Endodermal cell (in vitro differentiated cells): ENCODE measurements around the gene SYNGR4. TPM values are rescaled to one million over a fixed set of nuclear protein-coding genes. Genes with fewer than 3 reads are reported as not detected.

ENCODE experiments used
- DNase-seq: peaks from one replicate; pipeline ENCODE4 v3.0.0-alpha.2; 2017
- H3K27ac ChIP-seq: 2 replicates; pipeline ENCODE4 v1.5.1; 2013; ENCODE audit warnings: mild to moderate bottlenecking, low read depth, low read length, moderate library complexity
- H3K27me3 ChIP-seq: 2 replicates; pipeline ENCODE4 v1.6.1; 2013; ENCODE audit warnings: mild to moderate bottlenecking, low read length, moderate library complexity; ENCODE audit not compliant: insufficient read depth, control insufficient read depth, poor library complexity, severe bottlenecking
- H3K36me3 ChIP-seq: 2 replicates; pipeline ENCODE4 v1.7.0; 2013; ENCODE audit warnings: mild to moderate bottlenecking, low read length, moderate library complexity; ENCODE audit not compliant: control insufficient read depth, insufficient read depth
- H3K4me1 ChIP-seq: one replicate; pipeline ENCODE4 v1.7.0; 2013; ENCODE audit warnings: low read length; ENCODE audit not compliant: control insufficient read depth, insufficient read depth
- H3K4me3 ChIP-seq: 2 replicates; pipeline ENCODE4 v1.5.1; 2013; ENCODE audit warnings: mild to moderate bottlenecking, low read length, moderate library complexity
- H3K9ac ChIP-seq: 2 replicates; pipeline ENCODE4 v1.6.1; 2013; ENCODE audit warnings: mild to moderate bottlenecking, low read length, moderate library complexity; ENCODE audit not compliant: poor library complexity, severe bottlenecking; ENCODE audit errors: extremely low read depth
- H3K9me3 ChIP-seq: 2 replicates; pipeline ENCODE4 v1.6.1; 2013; ENCODE audit warnings: mild to moderate bottlenecking, low read length, moderate library complexity; ENCODE audit not compliant: control insufficient read depth
- H3K27ac Mint-ChIP-seq: 2 replicates; pipeline ENCODE4 v1.8.0; 2020; ENCODE audit warnings: mixed read lengths
- H3K27me3 Mint-ChIP-seq: 2 replicates; pipeline ENCODE4 v1.8.0; 2021; ENCODE audit warnings: mild to moderate bottlenecking, mixed read lengths; ENCODE audit not compliant: insufficient read depth
- H3K36me3 Mint-ChIP-seq: 2 replicates; pipeline ENCODE4 v1.8.0; 2020; ENCODE audit warnings: low read depth, mixed read lengths
- H3K4me1 Mint-ChIP-seq: 2 replicates; pipeline ENCODE4 v1.8.0; 2020; ENCODE audit warnings: mixed read lengths
- H3K4me3 Mint-ChIP-seq: 2 replicates; pipeline ENCODE4 v1.8.0; 2020; ENCODE audit warnings: mild to moderate bottlenecking, moderate library complexity, mixed read lengths
- H3K9me3 Mint-ChIP-seq: 2 replicates; pipeline ENCODE4 v1.8.0; 2020; ENCODE audit warnings: mild to moderate bottlenecking, mixed read lengths
- WGBS, 2 experiments: methylation state at CpG; one replicate each; pipeline versions ENCODE4 v1.1.5 to v1.1.7; 2013; ENCODE audit warnings: missing lambda C conversion rate in 2 of 2, mixed read lengths in 1 of 2; ENCODE audit not compliant: insufficient coverage in 1 of 2, insufficient read length in 1 of 2; 5-methylcytosine and 5-hydroxymethylcytosine counted together
- total RNA-seq, 2 donors: library from RNA; stranded (reverse); fragmentation: NEBNext Ultra II Directional in 1 of 2; extraction: Animal tissue kit (Norgen Biotek cat#: 25700) in 1 of 2; gene quantifications; 2 replicates in 1 of 2; 3 replicates in 1 of 2; pipeline ENCODE4 v1.2.1, GENCODE V29; 2021
- TF ChIP-seq, protein P1 (sequence below): fragments of 200-600 bp; sonication (generic); conservative IDR thresholded peaks from 2 replicates; pipeline ENCODE4 v1.5.0; 2021; ENCODE audit warnings: antibody characterized with exemption, mild to moderate bottlenecking

The SYNGR4 gene
- total RNA-seq, 2 donors from 2014 or later, result not detected

DNA sequence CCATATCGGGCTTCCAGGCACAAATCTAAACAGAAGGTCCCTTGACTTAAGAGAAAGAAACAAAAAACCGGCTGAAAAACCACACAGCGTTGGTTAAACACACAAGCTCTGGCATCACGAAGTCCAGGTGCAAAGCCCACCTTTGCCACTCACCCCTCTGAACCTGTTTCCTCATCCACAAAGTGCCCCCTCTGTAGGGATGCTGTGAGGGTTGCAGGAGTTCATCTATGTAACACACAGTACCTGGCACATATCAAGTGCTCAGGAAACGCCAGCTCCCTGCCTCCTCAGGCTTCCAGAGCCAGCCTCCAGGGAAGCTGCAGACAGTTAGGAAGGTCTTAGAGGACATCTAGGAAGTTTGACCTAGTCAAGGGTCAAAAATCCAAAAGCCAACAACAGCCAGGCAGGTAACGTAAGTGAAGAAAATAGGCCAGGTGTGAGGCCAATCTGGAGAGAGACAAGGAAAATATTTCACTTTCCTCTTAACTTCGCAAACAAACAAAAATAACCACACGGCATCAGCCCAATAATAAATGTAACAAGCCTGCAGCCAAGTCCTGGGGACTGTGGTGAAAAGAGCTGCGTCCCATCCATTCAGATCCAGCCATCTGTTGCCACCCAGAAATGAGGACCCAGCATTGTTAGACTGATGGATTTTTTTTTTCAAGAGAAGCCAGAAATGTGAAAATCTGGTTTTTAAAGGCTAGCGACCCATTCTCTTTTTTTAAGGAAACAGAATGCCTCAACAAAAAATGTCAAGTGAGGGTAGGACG is 17.2 kb downstream of the SYNGR4 start:
- H3K9ac ChIP-seq, result no peak overlapping the region
- no peaks in the 10 kb centered on the region for H3K9me3 Mint-ChIP-seq

DNA sequence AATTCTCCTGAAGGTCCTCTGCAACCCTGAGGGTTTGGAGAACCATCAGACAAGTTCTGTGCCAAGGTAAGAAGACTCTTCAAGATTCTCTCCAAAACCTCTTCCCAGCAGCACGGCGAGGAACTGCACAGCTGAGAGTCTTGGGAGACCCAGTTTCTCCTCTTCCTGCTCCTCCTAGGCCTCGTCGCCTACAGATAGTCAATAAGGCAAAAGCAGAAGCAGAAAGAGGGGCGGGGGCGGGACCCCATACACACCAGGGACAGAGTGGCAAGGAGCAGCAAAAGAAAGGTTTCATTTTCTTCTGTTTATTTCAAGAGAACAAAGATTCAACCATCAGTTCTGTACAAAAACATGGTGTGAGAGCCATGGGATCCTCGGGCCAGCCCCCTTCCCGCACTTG is 18.1 kb downstream of the SYNGR4 start:
- Histone ChIP-seq H3K27me3 (no peaks in the 10 kb centered on the region), H3K27ac (no peak overlapping the region), H3K9me3 (no peaks in the 10 kb centered on the region), H3K4me3 (no peak overlapping the region), H3K36me3 (peaks cover 54% of the 10 kb centered on the region), H3K9ac (no peak overlapping the region), H3K4me1 (no peaks in the 10 kb centered on the region)
- H3K4me1 Mint-ChIP-seq, result no peaks in the 10 kb centered on the region
- H3K4me3 Mint-ChIP-seq, result no peak overlapping the region
- peaks cover 46% of the 10 kb centered on the region for H3K36me3 Mint-ChIP-seq
- DNase-seq, result no peak
- TF ChIP-seq, protein P1, sequence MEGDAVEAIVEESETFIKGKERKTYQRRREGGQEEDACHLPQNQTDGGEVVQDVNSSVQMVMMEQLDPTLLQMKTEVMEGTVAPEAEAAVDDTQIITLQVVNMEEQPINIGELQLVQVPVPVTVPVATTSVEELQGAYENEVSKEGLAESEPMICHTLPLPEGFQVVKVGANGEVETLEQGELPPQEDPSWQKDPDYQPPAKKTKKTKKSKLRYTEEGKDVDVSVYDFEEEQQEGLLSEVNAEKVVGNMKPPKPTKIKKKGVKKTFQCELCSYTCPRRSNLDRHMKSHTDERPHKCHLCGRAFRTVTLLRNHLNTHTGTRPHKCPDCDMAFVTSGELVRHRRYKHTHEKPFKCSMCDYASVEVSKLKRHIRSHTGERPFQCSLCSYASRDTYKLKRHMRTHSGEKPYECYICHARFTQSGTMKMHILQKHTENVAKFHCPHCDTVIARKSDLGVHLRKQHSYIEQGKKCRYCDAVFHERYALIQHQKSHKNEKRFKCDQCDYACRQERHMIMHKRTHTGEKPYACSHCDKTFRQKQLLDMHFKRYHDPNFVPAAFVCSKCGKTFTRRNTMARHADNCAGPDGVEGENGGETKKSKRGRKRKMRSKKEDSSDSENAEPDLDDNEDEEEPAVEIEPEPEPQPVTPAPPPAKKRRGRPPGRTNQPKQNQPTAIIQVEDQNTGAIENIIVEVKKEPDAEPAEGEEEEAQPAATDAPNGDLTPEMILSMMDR, result no peak
- no peak overlapping the region for H3K27ac Mint-ChIP-seq
- WGBS, 2 experiments, result 95 to 97% methylated on average over 5 to 8 of the region's 8 CpGs
- no peaks in the 10 kb centered on the region for H3K9me3 Mint-ChIP-seq
- H3K27me3 Mint-ChIP-seq, result no peaks in the 10 kb centered on the region

More for the DNA sequence above, 17.2 kb downstream of the SYNGR4 start:
- H3K27me3 ChIP-seq, result no peaks in the 10 kb centered on the region
- H3K4me3 ChIP-seq, result no peak overlapping the region
- H3K9me3 ChIP-seq, result no peaks in the 10 kb centered on the region
- H3K36me3 ChIP-seq, result peaks cover 45% of the 10 kb centered on the region
- H3K4me1 Mint-ChIP-seq, result no peaks in the 10 kb centered on the region
- no peak overlapping the region for H3K27ac ChIP-seq
- peaks cover 40% of the 10 kb centered on the region for H3K36me3 Mint-ChIP-seq
- 91 to 97% methylated on average over 8 to 11 of the region's 11 CpGs for WGBS, 2 experiments
- TF ChIP-seq, protein P1, result peak; percentile 51
- H3K27ac Mint-ChIP-seq, result no peak overlapping the region
- no peak for DNase-seq
- no peaks in the 10 kb centered on the region for H3K4me1 ChIP-seq
- no peak overlapping the region for H3K4me3 Mint-ChIP-seq
- H3K27me3 Mint-ChIP-seq, result no peaks in the 10 kb centered on the region

DNA sequence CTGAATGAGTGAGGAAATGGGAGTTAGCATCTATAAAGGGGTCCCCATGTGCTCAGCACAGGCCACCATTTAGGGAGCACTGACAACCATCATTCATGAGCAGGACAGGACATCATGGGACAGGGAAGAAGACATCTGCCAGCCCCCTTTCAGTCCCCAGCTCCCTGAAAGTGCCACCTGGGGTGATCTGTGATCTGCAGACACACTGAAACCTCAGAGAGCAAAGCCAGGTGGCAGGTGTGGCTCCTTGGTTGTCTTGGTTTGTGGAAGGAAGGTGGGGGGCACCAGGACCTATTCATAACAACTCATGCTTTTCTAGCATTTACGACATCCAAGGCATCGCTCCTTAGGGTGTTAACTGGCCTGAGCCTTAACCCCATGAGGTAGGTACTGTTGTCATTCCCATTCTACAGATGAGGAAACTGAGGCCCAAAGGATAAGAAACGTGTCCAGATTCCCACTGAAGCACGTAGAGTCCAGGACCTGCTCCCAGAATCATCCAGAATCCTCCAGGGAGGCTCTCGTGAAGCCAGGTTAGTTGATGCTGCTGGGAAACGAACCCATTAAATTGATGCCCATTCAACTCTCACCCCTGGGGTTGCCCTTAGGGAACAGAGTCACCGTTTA is 21.4 kb downstream of the SYNGR4 start:
- Histone ChIP-seq H3K27me3 (no peaks in the 10 kb centered on the region), H3K36me3 (peaks cover 78% of the 10 kb centered on the region), H3K27ac (no peak overlapping the region), H3K9me3 (no peaks in the 10 kb centered on the region), H3K4me3 (no peak overlapping the region), H3K9ac (no peak overlapping the region), H3K4me1 (no peaks in the 10 kb centered on the region)
- WGBS, 2 experiments, result 93 to 95% methylated on average over 5 to 7 of the region's 7 CpGs
- DNase-seq, result no peak
- no peaks in the 10 kb centered on the region for H3K27me3 Mint-ChIP-seq
- H3K36me3 Mint-ChIP-seq, result peaks cover 66% of the 10 kb centered on the region
- TF ChIP-seq, protein P1, result no peak
- no peaks in the 10 kb centered on the region for H3K4me1 Mint-ChIP-seq
- H3K9me3 Mint-ChIP-seq, result no peaks in the 10 kb centered on the region
- H3K27ac Mint-ChIP-seq, result no peak overlapping the region
- no peak overlapping the region for H3K4me3 Mint-ChIP-seq
